WTC11 (cell line): ENCODE measurements around the gene ACTN2. TPM values are rescaled to one million over a fixed set of nuclear protein-coding genes. Genes with fewer than 3 reads are reported as not detected.

ENCODE experiments used
- ATAC-seq: fragments of 200-7000 bp; cut with Tn5 transposase; 2 replicates; pipeline ENCODE4 v1.10.0; 2021; ENCODE audit warnings: mild to moderate bottlenecking, moderate library complexity
- CTCF ChIA-PET: fragments of 300-600 bp; sonication (Branson Sonifier 250); formaldehyde crosslinking; loops from one replicate; lab custom pipeline; 2021; ENCODE audit warnings: antibody characterized with exemption; lab: Charles Lee
- POLR2A ChIA-PET: fragments of 350-600 bp; sonication (Branson Sonifier 250); formaldehyde crosslinking; loops from one replicate; lab custom pipeline; 2021; ENCODE audit warnings: antibody characterized with exemption; lab: Charles Lee
- DNase-seq: peaks from one replicate; pipeline ENCODE4 v3.0.0; 2021; ENCODE audit warnings: low spot score
- H3K27ac Mint-ChIP-seq: 2 replicates; pipeline ENCODE4 v1.8.0; 2021; ENCODE audit warnings: mixed read lengths
- H3K27me3 Mint-ChIP-seq: 2 replicates; pipeline ENCODE4 v1.8.0; 2021; ENCODE audit warnings: low read depth, mild to moderate bottlenecking, moderate library complexity, mixed read lengths
- H3K36me3 Mint-ChIP-seq: 2 replicates; pipeline ENCODE4 v1.8.0; 2021; ENCODE audit warnings: mixed read lengths
- H3K4me1 Mint-ChIP-seq: 2 replicates; pipeline ENCODE4 v1.8.0; 2022; ENCODE audit warnings: mixed read lengths
- H3K4me3 Mint-ChIP-seq: 2 replicates; pipeline ENCODE4 v1.8.0; 2021; ENCODE audit warnings: mild to moderate bottlenecking, moderate library complexity, mixed read lengths
- H3K9me3 Mint-ChIP-seq: 2 replicates; pipeline ENCODE4 v1.8.0; 2021; ENCODE audit warnings: mixed read lengths
- ATF6 ChIP-seq: sonication (generic); formaldehyde crosslinking; IDR thresholded peaks from 2 replicates; pipeline ENCODE4 v1.8.1; 2023; ENCODE audit warnings: mild to moderate bottlenecking, missing genetic modification reagents
- CDX4 ChIP-seq: fragments of 250-450 bp; sonication (Bioruptor Pico); IDR thresholded peaks from 2 replicates; pipeline ENCODE4 v1.9.0; 2021; ENCODE audit warnings: moderate library complexity, mild to moderate bottlenecking, inconsistent platforms, borderline replicate concordance
- ETV6 ChIP-seq: sonication (generic); formaldehyde crosslinking; IDR thresholded peaks from 2 replicates; pipeline ENCODE4 v1.8.1; 2022; ENCODE audit warnings: mild to moderate bottlenecking, missing genetic modification reagents
- FOXK1 ChIP-seq: sonication (generic); formaldehyde crosslinking; IDR thresholded peaks from 2 replicates; pipeline ENCODE4 v1.8.0; 2022; ENCODE audit warnings: mild to moderate bottlenecking, moderate library complexity, missing genetic modification reagents
- GTF2I ChIP-seq: fragments of 250-450 bp; sonication (Bioruptor Pico); conservative IDR thresholded peaks from 2 replicates; pipeline ENCODE4 v1.4.0; 2021; ENCODE audit warnings: mild to moderate bottlenecking
- JUN ChIP-seq: sonication (generic); formaldehyde crosslinking; IDR thresholded peaks from 2 replicates; pipeline ENCODE4 v1.8.0; 2023; ENCODE audit warnings: mild to moderate bottlenecking, missing genetic modification reagents
- MYBL2 ChIP-seq: sonication (generic); formaldehyde crosslinking; IDR thresholded peaks from 2 replicates; pipeline ENCODE4 v1.8.1; 2023; ENCODE audit warnings: mild to moderate bottlenecking, moderate library complexity, missing genetic modification reagents
- NR3C1 ChIP-seq: sonication (generic); formaldehyde crosslinking; conservative IDR thresholded peaks from 2 replicates; pipeline ENCODE4 v1.8.1; 2023; ENCODE audit warnings: low read depth, mild to moderate bottlenecking, missing genetic modification reagents
- ZBTB21 ChIP-seq: sonication (generic); formaldehyde crosslinking; IDR thresholded peaks from 2 replicates; pipeline ENCODE4 v1.8.1; 2023; ENCODE audit warnings: mild to moderate bottlenecking, missing genetic modification reagents, borderline replicate concordance
- ZNF317 ChIP-seq: sonication (generic); formaldehyde crosslinking; IDR thresholded peaks from 2 replicates; pipeline ENCODE4 v1.8.1; 2023; ENCODE audit warnings: low read depth, mild to moderate bottlenecking, moderate library complexity, missing genetic modification reagents, borderline replicate concordance
- ZNF416 ChIP-seq: fragments of 250-450 bp; sonication (Bioruptor Pico); IDR thresholded peaks from 2 replicates; pipeline ENCODE4 v1.9.0; 2021; ENCODE audit warnings: mild to moderate bottlenecking, inconsistent platforms
- ZNF425 ChIP-seq: fragments of 250-450 bp; sonication (Bioruptor Pico); conservative IDR thresholded peaks from 2 replicates; pipeline ENCODE4 v1.9.0; 2021; ENCODE audit warnings: mild to moderate bottlenecking
- ZNF512 ChIP-seq: sonication (generic); formaldehyde crosslinking; IDR thresholded peaks from 2 replicates; pipeline ENCODE4 v1.8.1; 2022; ENCODE audit warnings: missing genetic modification reagents, borderline replicate concordance
- total RNA-seq: library from RNA; stranded (reverse); gene quantifications from 3 replicates; pipeline ENCODE4 v1.2.3, GENCODE V29; 2021
- TF ChIP-seq, protein P1 (sequence below): sonication (generic); formaldehyde crosslinking; IDR thresholded peaks from 2 replicates; pipeline ENCODE4 v1.8.0; 2022; ENCODE audit warnings: mild to moderate bottlenecking, missing genetic modification reagents
- TF ChIP-seq, protein P2 (sequence below): sonication (generic); formaldehyde crosslinking; IDR thresholded peaks from 2 replicates; pipeline ENCODE4 v1.8.1; 2022; ENCODE audit warnings: low read depth, mild to moderate bottlenecking, moderate library complexity, missing genetic modification reagents, borderline replicate concordance
- TF ChIP-seq, protein P3 (sequence below): sonication (generic); formaldehyde crosslinking; conservative IDR thresholded peaks from 2 replicates; pipeline ENCODE4 v1.8.1; 2022; ENCODE audit warnings: mild to moderate bottlenecking, missing genetic modification reagents
- TF ChIP-seq, protein P4 (sequence below): sonication (generic); formaldehyde crosslinking; IDR thresholded peaks from 2 replicates; pipeline ENCODE4 v1.8.1; 2023; ENCODE audit warnings: mild to moderate bottlenecking, moderate library complexity, missing genetic modification reagents

Gene ACTN2
- total RNA-seq, 1 experiment from 2014 or later: 2.0 TPM

DNA sequence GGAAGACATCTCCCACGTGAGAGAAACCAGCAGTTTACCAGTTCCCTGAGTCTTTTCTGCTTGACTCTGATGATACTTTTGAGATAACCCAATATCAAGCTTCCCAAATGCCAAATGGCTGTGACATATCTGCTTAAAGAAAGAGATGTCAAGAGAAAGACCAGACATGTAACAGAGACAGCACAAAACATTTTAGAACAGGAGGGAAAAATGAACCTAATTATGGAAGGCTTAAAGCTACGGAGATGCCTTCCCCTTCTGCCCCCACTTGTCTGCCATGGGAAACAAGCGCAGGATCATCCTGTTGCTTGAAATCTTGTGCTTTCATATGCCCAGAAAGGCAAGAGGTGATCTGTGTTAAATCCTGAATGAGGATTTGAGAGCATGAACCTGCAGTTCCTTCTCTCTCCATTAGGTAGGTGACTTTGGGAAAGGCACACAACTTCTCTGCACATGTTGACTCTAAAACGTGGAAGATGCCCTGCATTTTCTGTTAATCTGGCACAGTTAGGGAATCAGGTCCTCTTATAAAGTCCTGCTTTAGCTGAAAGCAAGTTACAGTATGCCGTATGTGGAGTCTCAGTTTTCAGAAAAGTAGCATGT, 62.1 kb downstream of the ACTN2 start:
- peaks cover 3% of the 10 kb centered on the region; the same call in 1 of the 2 replicates for H3K36me3 Mint-ChIP-seq
- no peaks in the 10 kb centered on the region for H3K9me3 Mint-ChIP-seq
- TF ChIP-seq, protein P1, sequence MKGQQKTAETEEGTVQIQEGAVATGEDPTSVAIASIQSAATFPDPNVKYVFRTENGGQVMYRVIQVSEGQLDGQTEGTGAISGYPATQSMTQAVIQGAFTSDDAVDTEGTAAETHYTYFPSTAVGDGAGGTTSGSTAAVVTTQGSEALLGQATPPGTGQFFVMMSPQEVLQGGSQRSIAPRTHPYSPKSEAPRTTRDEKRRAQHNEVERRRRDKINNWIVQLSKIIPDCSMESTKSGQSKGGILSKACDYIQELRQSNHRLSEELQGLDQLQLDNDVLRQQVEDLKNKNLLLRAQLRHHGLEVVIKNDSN: no peak
- TF ChIP-seq MYBL2 (CRISPR knock-in tag) (no peak), ZNF512 (no peak), JUN (CRISPR knock-in tag) (no peak), NR3C1 (CRISPR knock-in tag) (no peak), ZNF416 (no peak)
- TF ChIP-seq, protein P2, sequence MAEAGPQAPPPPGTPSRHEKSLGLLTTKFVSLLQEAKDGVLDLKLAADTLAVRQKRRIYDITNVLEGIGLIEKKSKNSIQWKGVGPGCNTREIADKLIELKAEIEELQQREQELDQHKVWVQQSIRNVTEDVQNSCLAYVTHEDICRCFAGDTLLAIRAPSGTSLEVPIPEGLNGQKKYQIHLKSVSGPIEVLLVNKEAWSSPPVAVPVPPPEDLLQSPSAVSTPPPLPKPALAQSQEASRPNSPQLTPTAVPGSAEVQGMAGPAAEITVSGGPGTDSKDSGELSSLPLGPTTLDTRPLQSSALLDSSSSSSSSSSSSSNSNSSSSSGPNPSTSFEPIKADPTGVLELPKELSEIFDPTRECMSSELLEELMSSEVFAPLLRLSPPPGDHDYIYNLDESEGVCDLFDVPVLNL: no peak
- TF ChIP-seq, protein P3, sequence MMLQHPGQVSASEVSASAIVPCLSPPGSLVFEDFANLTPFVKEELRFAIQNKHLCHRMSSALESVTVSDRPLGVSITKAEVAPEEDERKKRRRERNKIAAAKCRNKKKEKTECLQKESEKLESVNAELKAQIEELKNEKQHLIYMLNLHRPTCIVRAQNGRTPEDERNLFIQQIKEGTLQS (CRISPR knock-in tag): no peak
- POLR2A ChIA-PET: no interaction called here
- ATAC-seq (peak; percentile 74), DNase-seq (no peak)
- CTCF ChIA-PET: no interaction called here
- H3K4me3 Mint-ChIP-seq: no peak overlapping the region
- H3K4me1 Mint-ChIP-seq: no peaks in the 10 kb centered on the region
- H3K27ac Mint-ChIP-seq: no peak overlapping the region
- no peaks in the 10 kb centered on the region for H3K27me3 Mint-ChIP-seq

- CTCF ChIA-PET: interaction anchor here (1.0 kb wide), 1 partner anchor 142 kb away, joined by 3 read pairs; no protein-coding TSS in a partner anchor
- ATAC-seq (no peak), DNase-seq (no peak)
- H3K4me3 Mint-ChIP-seq: no peak overlapping the region
- H3K27me3 Mint-ChIP-seq: no peaks in the 10 kb centered on the region
- no peaks in the 10 kb centered on the region for H3K4me1 Mint-ChIP-seq
- no peaks in the 10 kb centered on the region for H3K9me3 Mint-ChIP-seq
- H3K27ac Mint-ChIP-seq: no peak overlapping the region
- no peaks in the 10 kb centered on the region; the same call in 1 of the 2 replicates for H3K36me3 Mint-ChIP-seq
- TF ChIP-seq ETV6 (CRISPR knock-in tag): no peak
- TF ChIP-seq GTF2I (CRISPR knock-in tag): no peak
- TF ChIP-seq, protein P4, sequence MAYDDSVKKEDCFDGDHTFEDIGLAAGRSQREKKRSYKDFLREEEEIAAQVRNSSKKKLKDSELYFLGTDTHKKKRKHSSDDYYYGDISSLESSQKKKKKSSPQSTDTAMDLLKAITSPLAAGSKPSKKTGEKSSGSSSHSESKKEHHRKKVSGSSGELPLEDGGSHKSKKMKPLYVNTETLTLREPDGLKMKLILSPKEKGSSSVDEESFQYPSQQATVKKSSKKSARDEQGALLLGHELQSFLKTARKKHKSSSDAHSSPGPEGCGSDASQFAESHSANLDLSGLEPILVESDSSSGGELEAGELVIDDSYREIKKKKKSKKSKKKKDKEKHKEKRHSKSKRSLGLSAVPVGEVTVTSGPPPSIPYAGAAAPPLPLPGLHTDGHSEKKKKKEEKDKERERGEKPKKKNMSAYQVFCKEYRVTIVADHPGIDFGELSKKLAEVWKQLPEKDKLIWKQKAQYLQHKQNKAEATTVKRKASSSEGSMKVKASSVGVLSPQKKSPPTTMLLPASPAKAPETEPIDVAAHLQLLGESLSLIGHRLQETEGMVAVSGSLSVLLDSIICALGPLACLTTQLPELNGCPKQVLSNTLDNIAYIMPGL: no peak
- TF ChIP-seq CDX4: no peak
- no peak for TF ChIP-seq ZNF512
- no peak for TF ChIP-seq ZNF425 (CRISPR knock-in tag)
- TF ChIP-seq ZBTB21 (CRISPR knock-in tag): no peak
- TF ChIP-seq FOXK1 (CRISPR knock-in tag): no peak
- TF ChIP-seq ATF6 (CRISPR knock-in tag): no peak
- TF ChIP-seq ZNF317 (CRISPR knock-in tag): no peak
- POLR2A ChIA-PET: no interaction called here
Measured at GRCh38 chr1:236750928-236751327, 64.6 kb downstream of the ACTN2 start.
